Memory B cell (primary cell): ENCODE results near the gene ZNF219.

Source experiments
- ATAC-seq: fragments of 150-1000 bp; cut with Tn5 transposase; 2 replicates; pipeline ENCODE4 v1.10.0; 2021; ENCODE audit warnings: low read depth, mild to moderate bottlenecking, moderate library complexity
- DNase-seq, 2 donors: peaks; one replicate each; pipeline ENCODE4 v3.0.0; 2022; ENCODE audit warnings: low spot score in 2 of 2
- H3K27ac Mint-ChIP-seq: one replicate; pipeline ENCODE4 v1.8.0; 2022; ENCODE audit warnings: mild to moderate bottlenecking, moderate library complexity, mixed read lengths
- H3K27me3 Mint-ChIP-seq: one replicate; pipeline ENCODE4 v1.8.0; 2022; ENCODE audit warnings: mixed read lengths
- H3K36me3 Mint-ChIP-seq: one replicate; pipeline ENCODE4 v1.8.0; 2022; ENCODE audit warnings: mild to moderate bottlenecking, mixed read lengths
- H3K4me1 Mint-ChIP-seq: one replicate; pipeline ENCODE4 v1.8.0; 2022; ENCODE audit warnings: mixed read lengths
- H3K4me3 Mint-ChIP-seq: one replicate; pipeline ENCODE4 v1.8.0; 2022; ENCODE audit warnings: mild to moderate bottlenecking, moderate library complexity, mixed read lengths
- H3K9me3 Mint-ChIP-seq: one replicate; pipeline ENCODE4 v1.8.0; 2022; ENCODE audit warnings: mixed read lengths

The ZNF219 gene

DNA sequence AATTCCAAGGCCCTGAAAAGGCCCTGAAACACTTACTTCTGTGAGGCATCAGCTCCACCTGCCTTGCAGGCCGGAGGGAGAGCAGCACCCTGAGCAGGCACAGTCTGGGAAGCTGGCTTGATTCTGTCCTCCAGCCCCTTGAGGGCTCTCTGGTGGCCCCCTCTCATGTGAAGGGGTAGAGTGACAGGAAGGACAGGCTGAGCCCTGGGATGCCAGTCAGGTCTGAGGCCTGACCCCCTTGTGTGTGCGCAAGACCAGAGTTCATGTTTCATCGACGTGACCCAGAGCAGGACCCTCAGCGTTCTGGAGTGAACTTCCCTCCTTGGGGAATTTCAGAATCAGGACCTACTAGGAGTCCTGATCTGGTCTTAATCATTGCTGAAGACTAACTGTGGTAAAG is 39.6 kb downstream of the ZNF219 start:
- Mint-ChIP-seq H3K4me1 (no peaks in the 10 kb centered on the region), H3K27ac (no peak overlapping the region), H3K9me3 (no peaks in the 10 kb centered on the region), H3K36me3 (no peaks in the 10 kb centered on the region), H3K27me3 (peaks cover 21% of the 10 kb centered on the region), H3K4me3 (no peak overlapping the region)
- no peak for DNase-seq
- no peak for ATAC-seq

- ATAC-seq = no peak
These were observed 40.4 kb downstream of the ZNF219 start, which contains the start of gene RNASE8 for GRCh38 chr14:21057803-21058675. TSS of gene RNASE8 (plus strand) at chr14:21057822. CDS start at chr14:21057893, 71 bp downstream.

DNA sequence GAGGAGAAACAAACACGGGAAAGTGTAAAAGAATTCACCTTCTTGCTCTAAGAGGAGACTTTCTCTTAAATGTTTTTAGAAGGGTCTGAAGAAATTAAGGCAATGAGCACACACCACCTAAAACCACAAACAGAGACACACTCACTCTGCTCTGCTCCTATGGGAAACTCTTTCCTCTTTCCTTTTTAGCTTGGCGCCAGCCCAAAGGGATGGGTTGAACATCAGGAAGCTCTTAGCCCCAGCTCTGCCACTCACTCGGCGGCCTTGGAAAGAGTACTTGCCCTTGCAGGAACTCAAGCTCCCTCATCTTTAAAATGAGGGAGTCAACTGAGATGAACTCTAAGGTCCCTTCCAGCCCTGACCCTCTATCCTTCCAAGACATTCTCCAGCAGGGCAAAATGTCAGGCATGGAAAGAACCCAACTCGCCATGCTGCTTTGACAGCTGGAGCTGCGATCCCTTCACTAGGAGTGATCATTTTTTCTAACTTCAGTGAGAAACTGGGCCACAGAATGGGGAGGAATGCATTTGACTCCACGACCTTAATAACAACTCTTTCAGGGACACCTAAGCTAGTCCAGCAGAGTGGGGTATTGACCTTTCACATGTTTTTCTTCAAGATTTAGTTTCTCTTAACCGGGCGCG is 41.8 kb downstream of the ZNF219 start:
- H3K9me3 Mint-ChIP-seq = no peaks in the 10 kb centered on the region
- DNase-seq (no peak), ATAC-seq (no peak)
- no peak overlapping the region for H3K4me3 Mint-ChIP-seq
- H3K36me3 Mint-ChIP-seq = no peaks in the 10 kb centered on the region
- H3K4me1 Mint-ChIP-seq = no peaks in the 10 kb centered on the region
- no peak overlapping the region for H3K27ac Mint-ChIP-seq
- peaks cover 19% of the 10 kb centered on the region for H3K27me3 Mint-ChIP-seq

More at GRCh38 chr14:21057803-21058675, 40.4 kb downstream of the ZNF219 start, which contains the start of gene RNASE8:
- H3K27me3 Mint-ChIP-seq = peaks cover 18% of the 10 kb centered on the region
- H3K36me3 Mint-ChIP-seq = no peaks in the 10 kb centered on the region
- H3K4me3 Mint-ChIP-seq = no peak within 1 kb of the TSS
- no peaks in the 10 kb centered on the region for H3K9me3 Mint-ChIP-seq
- no peak within 1 kb of the TSS for H3K27ac Mint-ChIP-seq
- no peaks in the 10 kb centered on the region for H3K4me1 Mint-ChIP-seq
- DNase-seq = no peak

- Mint-ChIP-seq H3K36me3 (no peaks in the 10 kb centered on the region), H3K4me1 (no peaks in the 10 kb centered on the region), H3K4me3 (no peak overlapping the region), H3K27me3 (peaks cover 16% of the 10 kb centered on the region), H3K9me3 (no peaks in the 10 kb centered on the region), H3K27ac (no peak overlapping the region)
- no peak for ATAC-seq
- DNase-seq = no peak
These were observed 42.9 kb downstream of the ZNF219 start for GRCh38 chr14:21055432-21056117.

DNA sequence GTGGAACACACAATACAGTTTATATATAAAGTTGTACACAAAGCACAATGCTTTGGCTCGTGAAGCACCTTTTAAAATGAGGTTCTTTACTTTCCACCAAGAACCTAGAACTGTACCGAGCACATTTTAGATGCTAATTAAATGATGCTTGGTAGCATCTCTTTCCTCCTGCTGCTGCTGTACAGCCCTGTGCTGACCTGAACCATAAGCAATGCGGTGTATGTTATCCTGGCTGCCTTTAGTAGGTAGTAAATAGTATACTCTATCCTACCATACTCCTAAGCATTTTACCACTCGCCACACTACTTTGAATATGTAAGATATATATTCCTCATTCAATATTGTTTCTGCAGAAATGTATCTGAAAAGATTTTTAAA is 43.7 kb downstream of the ZNF219 start:
- H3K27me3 Mint-ChIP-seq = peaks cover 9% of the 10 kb centered on the region
- H3K4me3 Mint-ChIP-seq = no peak overlapping the region
- H3K36me3 Mint-ChIP-seq = no peaks in the 10 kb centered on the region

GRCh38 chr14:21054123-21054767 is 44.2 kb downstream of the ZNF219 start:
- no peaks in the 10 kb centered on the region for H3K4me1 Mint-ChIP-seq
- peak overlapping the region; percentile 4 for H3K27ac Mint-ChIP-seq
- no peak for DNase-seq
- H3K9me3 Mint-ChIP-seq = no peaks in the 10 kb centered on the region
- no peak for ATAC-seq
- H3K36me3 Mint-ChIP-seq = no peaks in the 10 kb centered on the region
- peaks cover 10% of the 10 kb centered on the region for H3K27me3 Mint-ChIP-seq
- no peak overlapping the region for H3K4me3 Mint-ChIP-seq

More for the DNA sequence above, 43.7 kb downstream of the ZNF219 start:
- no peaks in the 10 kb centered on the region for H3K4me1 Mint-ChIP-seq
- no peak overlapping the region for H3K27ac Mint-ChIP-seq
- H3K9me3 Mint-ChIP-seq = no peaks in the 10 kb centered on the region
- ATAC-seq (no peak), DNase-seq (no peak)

DNA sequence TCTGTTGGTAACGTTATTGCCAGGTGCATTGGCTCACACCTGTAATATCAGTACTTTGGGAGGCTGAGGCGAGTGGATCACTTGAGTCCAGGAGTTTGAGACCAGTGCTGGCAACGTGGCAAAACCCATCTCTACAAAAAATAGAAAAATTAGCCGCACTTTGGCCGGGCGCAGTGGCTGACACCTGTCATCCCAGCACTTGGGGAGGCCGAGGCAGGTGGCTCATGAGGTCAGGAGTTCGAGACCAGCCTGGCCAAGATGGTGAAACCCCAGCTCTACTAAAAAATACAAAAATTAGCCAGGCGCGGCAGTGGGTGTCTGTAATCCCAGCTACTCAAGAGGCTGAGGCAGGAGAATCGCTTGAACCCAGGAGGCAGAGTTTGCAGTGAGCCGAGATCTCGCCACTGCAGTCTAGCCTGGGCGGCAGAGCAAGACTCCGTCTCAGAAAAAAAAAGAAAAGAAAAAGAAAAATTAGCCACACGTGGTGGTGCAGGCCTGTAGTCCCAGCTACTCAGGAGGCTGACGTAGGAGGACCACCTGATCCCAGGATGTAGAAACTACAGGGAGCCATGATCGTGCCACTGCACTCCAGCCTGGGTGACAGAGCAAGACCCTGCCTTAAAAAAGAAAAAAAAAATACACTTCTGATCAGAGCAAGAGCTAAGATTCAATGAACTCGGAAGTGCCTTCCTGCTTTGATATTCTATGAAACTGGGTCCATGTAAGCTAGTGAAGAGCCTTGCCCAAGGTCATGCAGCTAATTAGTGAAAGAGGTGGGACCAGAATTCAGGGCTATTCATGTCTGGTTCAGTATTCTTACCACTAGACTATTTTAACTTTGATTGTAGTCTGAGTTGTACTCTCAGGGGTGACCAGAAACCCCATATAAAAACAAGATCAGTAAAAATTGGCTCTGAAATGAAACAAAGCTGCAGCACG is 45.0 kb downstream of the ZNF219 start:
- Mint-ChIP-seq H3K36me3 (no peaks in the 10 kb centered on the region), H3K4me1 (no peaks in the 10 kb centered on the region), H3K27me3 (peaks cover 15% of the 10 kb centered on the region), H3K27ac (peak overlapping the region; percentile 4), H3K9me3 (no peaks in the 10 kb centered on the region), H3K4me3 (no peak overlapping the region)
- no peak for DNase-seq
- no peak for ATAC-seq

GRCh38 chr14:21050597-21050996 is 47.9 kb downstream of the ZNF219 start:
- Mint-ChIP-seq H3K4me1 (no peaks in the 10 kb centered on the region), H3K27me3 (peaks cover 14% of the 10 kb centered on the region), H3K36me3 (no peaks in the 10 kb centered on the region), H3K27ac (no peak overlapping the region), H3K9me3 (no peaks in the 10 kb centered on the region), H3K4me3 (no peak overlapping the region)
- DNase-seq = no peak
- peak; percentile 52 for ATAC-seq

- Mint-ChIP-seq H3K27me3 (peaks cover 22% of the 10 kb centered on the region), H3K36me3 (no peaks in the 10 kb centered on the region), H3K4me3 (no peak overlapping the region), H3K27ac (no peak overlapping the region), H3K9me3 (no peaks in the 10 kb centered on the region), H3K4me1 (no peaks in the 10 kb centered on the region)
- ATAC-seq (no peak), DNase-seq (no peak)
These were observed 49.2 kb downstream of the ZNF219 start for GRCh38 chr14:21049271-21049673.

DNA sequence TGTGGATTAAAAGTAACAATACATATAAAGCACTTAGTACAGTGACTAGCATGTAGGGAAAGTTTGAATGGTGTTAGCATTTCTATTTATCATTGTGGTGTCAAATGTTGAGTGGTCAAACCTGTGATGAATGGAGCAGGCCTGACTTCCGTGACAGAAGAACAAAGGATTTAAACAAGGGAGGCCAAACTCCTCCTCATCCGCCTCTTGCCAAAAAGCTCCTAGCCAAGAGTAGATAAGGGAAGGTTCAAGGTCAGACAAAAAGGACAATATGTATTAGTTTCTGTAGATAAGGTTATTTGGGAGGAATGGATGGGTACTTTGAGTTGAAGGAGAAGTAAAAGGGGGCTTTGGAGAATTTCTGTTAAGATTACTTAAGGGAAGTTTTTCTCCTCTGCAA is 49.8 kb downstream of the ZNF219 start:
- Mint-ChIP-seq H3K27ac (no peak overlapping the region), H3K9me3 (no peaks in the 10 kb centered on the region), H3K4me1 (no peaks in the 10 kb centered on the region), H3K27me3 (peaks cover 22% of the 10 kb centered on the region), H3K36me3 (no peaks in the 10 kb centered on the region), H3K4me3 (no peak overlapping the region)
- no peak for ATAC-seq
- no peak for DNase-seq

GRCh38 chr14:21047378-21047781 is 51.1 kb downstream of the ZNF219 start:
- no peaks in the 10 kb centered on the region for H3K9me3 Mint-ChIP-seq
- no peak for ATAC-seq
- no peaks in the 10 kb centered on the region for H3K4me1 Mint-ChIP-seq
- peaks cover 26% of the 10 kb centered on the region for H3K27me3 Mint-ChIP-seq
- H3K36me3 Mint-ChIP-seq = no peaks in the 10 kb centered on the region
- H3K4me3 Mint-ChIP-seq = no peak overlapping the region
- no peak for DNase-seq
- no peak overlapping the region for H3K27ac Mint-ChIP-seq

- Mint-ChIP-seq H3K36me3 (no peaks in the 10 kb centered on the region), H3K27me3 (peaks cover 26% of the 10 kb centered on the region), H3K4me1 (no peaks in the 10 kb centered on the region), H3K27ac (no peak overlapping the region), H3K9me3 (no peaks in the 10 kb centered on the region), H3K4me3 (no peak overlapping the region)
- ATAC-seq (no peak), DNase-seq (no peak)
These were observed 54.4 kb downstream of the ZNF219 start for GRCh38 chr14:21043974-21044618.
